Pericardium fibroblast (primary cell): Measurements from ENCODE around the gene ATG4C. TPM values are rescaled to one million over a fixed set of nuclear protein-coding genes. Genes with fewer than 3 reads are reported as not detected.

Experiments
- total RNA-seq: library from RNA; depleted of rRNA; stranded (reverse); fragments of >200 nt; gene quantifications from 2 replicates; pipeline ENCODE4 v1.2.3, GENCODE V29; 2015

The ATG4C gene
- 5.8 and 14.9 TPM in 2 replicates for total RNA-seq

GRCh38 chr1:62783736-62784508 lies at the start of gene ATG4C:
Gene ATG4C (plus strand): TSS chr1:62784132. CDS start chr1:62803787, 19,655 bp downstream.

Other genes with a start within 250 kb of the ATG4C start
- not detected in 2 replicates for gene ANGPTL3, start 186.6 kb upstream of the ATG4C start, total RNA-seq
- gene DOCK7, start 95.7 kb upstream of the ATG4C start, total RNA-seq, result 32.8 and 48.3 TPM in 2 replicates